SK-N-SH (cell line): ENCODE results near the gene PHKG2.

ENCODE experiments used
- EP300 ChIP-seq, 2 experiments: IDR thresholded peaks; 2 replicates each; pipeline versions ENCODE4 v1.4.0 to v1.6.1; 2012; ENCODE audit warnings: borderline replicate concordance in 1 of 2, low read depth in 1 of 2, low read length in 1 of 2
- EZH2phosphoT487 ChIP-seq: fragments of 200-600 bp; sonication (generic); IDR thresholded peaks from 2 replicates; pipeline ENCODE4 v1.6.1; 2017; ENCODE audit warnings: low read depth, mixed run types, mild to moderate bottlenecking, antibody characterized with exemption, moderate library complexity, borderline replicate concordance
- GATA2 ChIP-seq: sonication (generic); formaldehyde crosslinking; IDR thresholded peaks from 2 replicates; pipeline ENCODE4 v1.5.0; 2020; ENCODE audit warnings: mild to moderate bottlenecking, missing genetic modification reagents
- JUND ChIP-seq: IDR thresholded peaks from 2 replicates; pipeline ENCODE4 v1.4.0; 2012
- POLR2AphosphoS5 ChIP-seq: IDR thresholded peaks from 2 replicates; pipeline ENCODE4 v1.6.1; 2012; ENCODE audit warnings: low read depth, low read length
- SIN3A ChIP-seq: IDR thresholded peaks from 2 replicates; pipeline ENCODE4 v1.6.1; 2012; ENCODE audit warnings: low read depth, mild to moderate bottlenecking, low read length, moderate library complexity, borderline replicate concordance
- YY1 ChIP-seq: IDR thresholded peaks from 2 replicates; pipeline ENCODE4 v1.4.0; 2012; ENCODE audit warnings: low read depth, mild to moderate bottlenecking
- TF ChIP-seq, protein P1 (sequence below): fragments of 200-600 bp; sonication (generic); IDR thresholded peaks from 2 replicates; pipeline ENCODE4 v1.6.1; 2017; ENCODE audit warnings: antibody characterized with exemption, mild to moderate bottlenecking, moderate library complexity
- TF ChIP-seq, protein P2 (sequence below): IDR thresholded peaks from 2 replicates; pipeline ENCODE4 v1.4.0; 2012; ENCODE audit warnings: low read depth
- TF ChIP-seq, protein P3 (sequence below): IDR thresholded peaks from 2 replicates; pipeline ENCODE4 v1.4.0; 2012; ENCODE audit warnings: low read depth, borderline replicate concordance
- TF ChIP-seq, protein P4 (sequence below): IDR thresholded peaks from 2 replicates; pipeline ENCODE4; 2012

DNA sequence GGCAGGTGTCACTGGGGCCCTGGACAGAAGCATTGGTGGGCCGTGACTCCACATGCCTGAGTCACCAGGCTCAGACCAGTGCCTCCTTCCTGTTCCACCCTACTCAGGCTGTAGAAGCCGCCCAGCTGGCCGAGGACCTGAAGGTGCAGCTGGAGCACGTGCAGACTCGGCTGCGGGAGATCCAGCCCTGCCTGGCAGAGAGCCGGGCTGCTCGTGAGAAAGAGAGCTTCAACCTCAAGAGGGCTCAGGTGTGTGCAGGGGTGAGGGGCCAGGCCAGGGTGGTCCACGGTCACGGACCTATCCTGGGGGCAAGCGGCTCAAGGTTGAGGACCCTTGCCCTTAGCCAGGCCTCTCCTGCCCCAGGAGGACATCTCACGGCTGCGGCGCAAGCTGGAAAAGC lies 23.5 kb downstream of the PHKG2 start:
- TF ChIP-seq, protein P1, sequence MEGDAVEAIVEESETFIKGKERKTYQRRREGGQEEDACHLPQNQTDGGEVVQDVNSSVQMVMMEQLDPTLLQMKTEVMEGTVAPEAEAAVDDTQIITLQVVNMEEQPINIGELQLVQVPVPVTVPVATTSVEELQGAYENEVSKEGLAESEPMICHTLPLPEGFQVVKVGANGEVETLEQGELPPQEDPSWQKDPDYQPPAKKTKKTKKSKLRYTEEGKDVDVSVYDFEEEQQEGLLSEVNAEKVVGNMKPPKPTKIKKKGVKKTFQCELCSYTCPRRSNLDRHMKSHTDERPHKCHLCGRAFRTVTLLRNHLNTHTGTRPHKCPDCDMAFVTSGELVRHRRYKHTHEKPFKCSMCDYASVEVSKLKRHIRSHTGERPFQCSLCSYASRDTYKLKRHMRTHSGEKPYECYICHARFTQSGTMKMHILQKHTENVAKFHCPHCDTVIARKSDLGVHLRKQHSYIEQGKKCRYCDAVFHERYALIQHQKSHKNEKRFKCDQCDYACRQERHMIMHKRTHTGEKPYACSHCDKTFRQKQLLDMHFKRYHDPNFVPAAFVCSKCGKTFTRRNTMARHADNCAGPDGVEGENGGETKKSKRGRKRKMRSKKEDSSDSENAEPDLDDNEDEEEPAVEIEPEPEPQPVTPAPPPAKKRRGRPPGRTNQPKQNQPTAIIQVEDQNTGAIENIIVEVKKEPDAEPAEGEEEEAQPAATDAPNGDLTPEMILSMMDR, result no peak
- TF ChIP-seq EP300 (IDR thresholded peaks at IDR 0.05; ENCODE audit: borderline replicate concordance in 1 of 2, low read depth in 1 of 2, low read length in 1 of 2) (no peak), YY1 (no peak), GATA2 (no peak), POLR2AphosphoS5 (no peak), JUND (no peak), SIN3A (no peak), EZH2phosphoT487 (no peak)
- TF ChIP-seq, protein P2, sequence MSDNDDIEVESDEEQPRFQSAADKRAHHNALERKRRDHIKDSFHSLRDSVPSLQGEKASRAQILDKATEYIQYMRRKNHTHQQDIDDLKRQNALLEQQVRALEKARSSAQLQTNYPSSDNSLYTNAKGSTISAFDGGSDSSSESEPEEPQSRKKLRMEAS, result no peak
- TF ChIP-seq, protein P3, sequence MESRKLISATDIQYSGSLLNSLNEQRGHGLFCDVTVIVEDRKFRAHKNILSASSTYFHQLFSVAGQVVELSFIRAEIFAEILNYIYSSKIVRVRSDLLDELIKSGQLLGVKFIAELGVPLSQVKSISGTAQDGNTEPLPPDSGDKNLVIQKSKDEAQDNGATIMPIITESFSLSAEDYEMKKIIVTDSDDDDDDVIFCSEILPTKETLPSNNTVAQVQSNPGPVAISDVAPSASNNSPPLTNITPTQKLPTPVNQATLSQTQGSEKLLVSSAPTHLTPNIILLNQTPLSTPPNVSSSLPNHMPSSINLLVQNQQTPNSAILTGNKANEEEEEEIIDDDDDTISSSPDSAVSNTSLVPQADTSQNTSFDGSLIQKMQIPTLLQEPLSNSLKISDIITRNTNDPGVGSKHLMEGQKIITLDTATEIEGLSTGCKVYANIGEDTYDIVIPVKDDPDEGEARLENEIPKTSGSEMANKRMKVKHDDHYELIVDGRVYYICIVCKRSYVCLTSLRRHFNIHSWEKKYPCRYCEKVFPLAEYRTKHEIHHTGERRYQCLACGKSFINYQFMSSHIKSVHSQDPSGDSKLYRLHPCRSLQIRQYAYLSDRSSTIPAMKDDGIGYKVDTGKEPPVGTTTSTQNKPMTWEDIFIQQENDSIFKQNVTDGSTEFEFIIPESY, result no peak
- TF ChIP-seq, protein P4, sequence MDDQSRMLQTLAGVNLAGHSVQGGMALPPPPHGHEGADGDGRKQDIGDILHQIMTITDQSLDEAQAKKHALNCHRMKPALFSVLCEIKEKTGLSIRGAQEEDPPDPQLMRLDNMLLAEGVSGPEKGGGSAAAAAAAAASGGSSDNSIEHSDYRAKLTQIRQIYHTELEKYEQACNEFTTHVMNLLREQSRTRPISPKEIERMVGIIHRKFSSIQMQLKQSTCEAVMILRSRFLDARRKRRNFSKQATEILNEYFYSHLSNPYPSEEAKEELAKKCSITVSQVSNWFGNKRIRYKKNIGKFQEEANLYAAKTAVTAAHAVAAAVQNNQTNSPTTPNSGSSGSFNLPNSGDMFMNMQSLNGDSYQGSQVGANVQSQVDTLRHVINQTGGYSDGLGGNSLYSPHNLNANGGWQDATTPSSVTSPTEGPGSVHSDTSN, result no peak
